Activated CD8-positive, alpha-beta memory T cell treated with anti-CD3 and anti-CD28 coated beads for 4 hours (primary cell): Measurements from ENCODE around the gene BCL11B.

Experiments used
- DNase-seq, 2 donors: peaks; one replicate each; pipeline ENCODE4 v3.0.0-alpha.2; 2020; ENCODE audit warnings: low read depth in 2 of 2

Gene BCL11B

GRCh38 chr14:99137001-99137700 is 134.8 kb downstream of the BCL11B start:
- no peak for DNase-seq

- DNase-seq, result no peak
Measured at GRCh38 chr14:99136401-99136800, 135.6 kb downstream of the BCL11B start.

GRCh38 chr14:99136047-99136400 is 136.0 kb downstream of the BCL11B start:
- DNase-seq, result no peak

- DNase-seq, result no peak
Measured at GRCh38 chr14:99134516-99135046, 137.4 kb downstream of the BCL11B start.

GRCh38 chr14:99133636-99134515 is 138.1 kb downstream of the BCL11B start:
- DNase-seq, result no peak

GRCh38 chr14:99132821-99133635 is 139.0 kb downstream of the BCL11B start:
- DNase-seq, result no peak

- DNase-seq, result no peak
Measured at GRCh38 chr14:99131632-99132271, 140.2 kb downstream of the BCL11B start.

GRCh38 chr14:99129998-99130397 is 142.0 kb downstream of the BCL11B start:
- DNase-seq, result no peak

- no peak for DNase-seq
Measured at GRCh38 chr14:99129211-99129696, 142.7 kb downstream of the BCL11B start.

- DNase-seq, result no peak
Measured at GRCh38 chr14:99128185-99128584, 143.8 kb downstream of the BCL11B start.

GRCh38 chr14:99127651-99128167 is 144.3 kb downstream of the BCL11B start:
- DNase-seq, result no peak

GRCh38 chr14:99125616-99126431 is 146.2 kb downstream of the BCL11B start:
- no peak for DNase-seq

- no peak for DNase-seq
Measured at GRCh38 chr14:99125113-99125512, 146.9 kb downstream of the BCL11B start.

GRCh38 chr14:99124482-99125105 is 147.4 kb downstream of the BCL11B start:
- no peak for DNase-seq

GRCh38 chr14:99123208-99123870 is 148.7 kb downstream of the BCL11B start:
- no peak for DNase-seq

- DNase-seq, result no peak
Measured at GRCh38 chr14:99122521-99123125, 149.4 kb downstream of the BCL11B start.

- no peak for DNase-seq
Measured at GRCh38 chr14:99121319-99121875, 150.6 kb downstream of the BCL11B start.

GRCh38 chr14:99120526-99121318 is 151.3 kb downstream of the BCL11B start:
- DNase-seq, result no peak
